CD4-positive, alpha-beta T cell treated with Interleukin-6 at 100 ng/mL for 8 hours (primary cell): ENCODE measurements around the gene RFT1.
"Not testable (repeated sequence)": the region's sequence is repeated elsewhere in the genome, so short reads cannot be mapped to it uniquely, and the experiment has no call there.

Experiments used
- DNase-seq: peaks from one replicate; pipeline ENCODE4 v3.0.0-alpha.2; 2020; ENCODE audit warnings: mixed read lengths, low spot score

RFT1 gene

DNA sequence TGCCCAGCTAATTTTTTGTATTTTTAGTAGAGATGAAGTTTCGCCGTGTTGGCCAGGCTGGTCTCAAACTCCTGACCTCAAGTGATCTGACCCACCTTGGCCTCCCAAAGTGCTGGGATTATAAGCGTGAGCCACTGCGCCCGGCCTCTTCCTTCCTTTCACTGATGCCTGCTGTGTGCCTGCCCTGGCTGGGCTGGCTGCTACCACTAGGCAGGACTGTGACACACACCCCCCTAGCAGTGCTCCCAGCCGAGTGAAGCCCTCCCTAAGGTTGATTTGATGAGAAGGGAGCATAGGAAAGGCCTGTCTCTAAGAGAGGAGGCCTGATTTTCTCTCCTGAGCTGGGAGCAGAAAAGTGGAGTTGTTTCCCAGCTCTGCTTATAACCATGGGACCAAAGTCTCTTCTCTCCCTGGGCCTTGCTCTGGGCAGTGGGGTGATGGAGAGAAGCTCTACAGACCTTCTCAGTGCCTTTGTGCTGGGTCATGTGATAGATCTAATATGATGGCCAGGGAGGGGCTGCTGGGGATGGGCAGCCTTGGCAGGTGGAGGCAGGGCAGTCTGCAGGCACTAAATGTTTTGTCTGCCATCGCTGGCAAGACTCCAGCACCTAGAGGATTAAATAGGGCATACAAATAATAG lies 64.3 kb downstream of the RFT1 start:
- no peak for DNase-seq

DNA sequence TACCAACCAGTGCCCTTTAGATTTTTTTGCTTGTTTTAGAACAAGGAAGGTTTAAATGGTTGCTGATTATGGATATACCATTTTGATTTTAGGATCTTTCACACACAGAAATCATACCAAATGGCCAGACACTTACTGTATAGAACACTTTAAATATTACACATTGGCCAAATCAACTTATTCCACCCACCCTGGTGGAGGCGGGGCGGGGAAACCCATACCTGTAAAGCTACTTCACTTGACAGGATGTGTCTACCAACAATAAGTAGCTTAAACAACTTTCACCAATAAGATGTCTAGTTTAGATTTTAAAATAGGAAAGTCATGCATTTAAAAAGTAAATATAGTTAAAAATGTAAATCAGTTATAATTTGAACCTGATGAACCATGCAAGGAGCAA lies 67.3 kb downstream of the RFT1 start:
- no peak for DNase-seq

DNA sequence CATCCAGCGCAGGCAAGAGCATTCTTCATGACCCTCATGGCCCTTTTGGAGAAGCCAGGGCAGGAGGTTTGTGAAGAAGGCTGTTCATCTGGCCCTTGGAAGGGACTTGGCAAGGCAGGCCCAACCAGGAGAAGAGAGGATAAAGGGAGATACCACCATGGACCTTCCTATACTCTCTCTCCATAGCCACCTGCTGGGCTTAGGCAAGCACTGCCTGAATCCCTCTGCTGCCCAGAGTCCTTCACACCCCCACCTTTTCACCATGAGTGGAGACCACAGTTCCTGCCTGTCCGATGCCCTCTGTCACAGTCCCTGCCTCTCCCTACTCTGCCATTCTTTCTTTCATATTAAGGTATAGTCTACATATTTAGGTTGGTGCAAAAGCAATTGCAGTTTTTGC lies 73.8 kb downstream of the RFT1 start:
- DNase-seq = no peak

DNA sequence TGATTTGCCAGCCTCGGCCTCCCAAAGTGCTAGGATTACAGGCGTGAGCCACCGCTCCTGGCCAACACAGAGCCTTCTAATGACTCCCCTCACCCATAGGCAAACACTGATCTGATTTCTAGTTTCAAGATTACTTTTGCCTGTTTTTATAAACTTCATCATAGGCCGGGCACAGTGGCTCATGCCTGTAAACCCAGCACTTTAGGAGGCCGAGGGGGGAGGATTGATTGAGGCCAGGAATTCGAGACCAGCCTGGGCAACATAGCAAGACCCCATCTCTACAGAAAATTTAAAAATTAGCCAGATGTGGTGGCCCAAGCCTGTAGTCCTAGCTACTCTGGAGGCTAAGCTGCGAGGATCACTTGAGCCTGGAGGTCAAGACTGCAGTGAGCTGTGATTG lies 76.0 kb downstream of the RFT1 start:
- not testable (repeated sequence) for DNase-seq

DNA sequence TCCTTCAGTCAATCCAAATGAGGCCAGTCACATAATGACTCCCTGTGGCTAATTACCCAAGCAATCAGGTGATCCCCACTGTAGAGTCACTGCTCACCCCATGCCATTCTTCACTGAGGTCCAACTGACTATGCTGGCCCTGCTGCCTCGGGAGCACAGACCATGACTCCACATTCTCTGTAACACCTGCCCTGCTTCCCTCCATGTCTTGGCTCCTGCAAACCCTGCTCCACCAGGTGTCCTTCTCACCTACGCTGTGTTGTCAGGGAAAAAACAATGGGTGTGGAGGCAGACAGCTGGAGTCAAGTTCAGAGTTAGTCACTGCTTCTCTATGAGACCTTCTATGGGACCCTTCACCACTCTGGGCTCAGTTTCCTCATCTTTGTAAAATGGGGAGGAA lies 78.3 kb downstream of the RFT1 start:
- DNase-seq = no peak

DNA sequence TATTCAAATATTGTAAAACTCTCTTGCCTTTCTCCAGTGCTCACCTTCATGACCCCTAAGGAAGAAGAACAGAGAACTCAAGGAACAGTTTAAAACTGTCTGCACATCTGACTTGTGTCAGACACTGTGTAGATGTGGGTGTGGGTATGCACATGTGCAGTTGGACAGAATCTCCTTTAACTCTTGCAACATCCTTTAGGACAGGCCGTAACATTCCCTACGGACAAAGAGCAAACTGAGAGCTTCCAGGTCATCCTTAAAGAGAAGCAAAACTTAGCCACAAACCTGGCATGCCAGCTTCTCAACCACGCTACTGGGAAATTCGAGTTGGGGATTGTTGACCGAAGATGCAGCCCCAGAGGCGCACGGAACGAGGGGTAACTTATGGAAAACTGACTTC lies 80.2 kb downstream of the RFT1 start:
- no peak for DNase-seq

DNA sequence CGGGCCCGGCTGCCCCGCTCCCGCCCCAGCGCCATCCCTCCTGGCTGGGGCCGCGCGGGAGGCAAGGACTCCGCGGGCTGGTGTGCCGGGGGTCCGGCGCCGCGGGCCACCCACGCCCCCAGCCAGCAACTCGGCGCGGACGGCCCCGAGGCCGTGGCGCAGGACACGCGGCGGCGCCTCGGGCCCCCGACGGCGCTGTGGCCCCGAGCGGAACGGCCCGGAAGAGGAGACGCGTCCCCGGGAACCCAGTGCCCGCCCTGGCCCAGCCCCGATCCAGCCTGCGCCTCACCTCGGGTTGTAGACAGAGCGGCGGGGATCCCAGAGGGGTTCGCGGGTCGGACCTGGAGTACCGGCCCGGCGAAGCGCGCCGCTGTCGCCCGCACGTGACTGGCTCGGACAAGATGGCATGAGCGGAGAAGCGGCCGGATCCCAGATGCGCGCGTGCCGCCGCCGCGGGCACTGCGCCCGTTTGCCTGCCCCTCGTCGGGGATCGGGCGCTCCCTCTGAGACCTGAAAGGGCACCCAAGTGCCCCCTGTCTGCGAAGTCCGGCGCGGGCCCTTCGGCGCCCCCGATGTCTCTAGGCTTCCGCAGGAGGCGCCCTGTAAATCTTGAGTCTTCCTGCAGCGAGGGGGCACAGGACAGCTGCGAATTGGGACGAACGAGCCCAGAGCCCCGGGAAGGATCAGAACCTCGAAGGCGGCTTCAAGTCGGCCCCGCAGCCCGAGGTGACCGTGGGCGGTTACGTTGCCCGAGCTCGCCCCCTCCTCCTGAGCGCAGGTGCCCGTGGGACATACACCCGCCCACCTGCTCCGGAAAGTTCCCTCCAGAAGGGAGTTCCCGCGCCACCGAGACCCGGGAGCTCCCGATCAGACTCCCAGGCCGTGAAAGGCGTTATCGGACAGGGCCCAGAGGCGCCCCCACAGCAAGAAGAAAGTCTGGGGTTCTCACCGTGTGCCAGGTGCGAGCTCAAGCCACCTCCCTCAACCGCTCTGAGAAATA lies 83.8 kb downstream of the RFT1 start:
- DNase-seq = peak; percentile 67

DNA sequence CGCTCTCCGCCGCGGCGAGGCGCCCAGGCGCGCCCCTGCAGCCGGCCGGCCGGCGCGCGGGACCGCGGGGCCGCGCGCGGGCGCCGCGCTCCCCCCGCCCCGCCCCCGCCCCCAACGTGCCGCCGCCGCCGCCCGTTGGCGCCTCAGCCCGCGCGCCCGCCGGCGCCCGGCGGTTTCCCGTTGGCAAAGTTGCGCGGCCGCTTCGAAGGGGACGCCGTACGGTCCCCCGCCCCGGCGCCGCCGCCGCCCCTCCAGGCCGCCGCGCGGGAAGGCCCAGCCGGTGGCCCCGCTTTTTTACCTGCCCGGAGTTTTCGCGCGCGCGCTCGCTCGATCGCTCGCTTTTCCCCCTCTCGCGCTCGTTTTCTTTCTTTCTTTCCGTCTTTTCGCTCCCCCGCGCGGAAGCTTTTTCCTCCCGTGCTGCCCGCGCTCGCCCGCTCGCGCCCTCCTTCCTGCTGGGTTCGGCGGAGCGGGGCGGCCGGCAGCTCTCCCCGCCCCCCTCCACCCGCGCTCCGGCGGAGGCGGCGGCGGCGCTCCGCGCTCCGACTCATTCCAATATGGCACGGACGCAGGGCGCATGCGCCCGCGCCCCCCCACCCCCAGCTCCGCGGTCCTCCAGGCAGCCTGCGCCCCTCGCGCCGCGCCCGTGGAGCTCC lies 84.6 kb downstream of the RFT1 start, which contains the start of gene SFMBT1:
TSS of gene SFMBT1 (minus strand) at position 556 of the 653 bp plus-strand sequence. CDS start 76,945 bp downstream, outside the sequence.
- DNase-seq = peak; percentile 79

DNA sequence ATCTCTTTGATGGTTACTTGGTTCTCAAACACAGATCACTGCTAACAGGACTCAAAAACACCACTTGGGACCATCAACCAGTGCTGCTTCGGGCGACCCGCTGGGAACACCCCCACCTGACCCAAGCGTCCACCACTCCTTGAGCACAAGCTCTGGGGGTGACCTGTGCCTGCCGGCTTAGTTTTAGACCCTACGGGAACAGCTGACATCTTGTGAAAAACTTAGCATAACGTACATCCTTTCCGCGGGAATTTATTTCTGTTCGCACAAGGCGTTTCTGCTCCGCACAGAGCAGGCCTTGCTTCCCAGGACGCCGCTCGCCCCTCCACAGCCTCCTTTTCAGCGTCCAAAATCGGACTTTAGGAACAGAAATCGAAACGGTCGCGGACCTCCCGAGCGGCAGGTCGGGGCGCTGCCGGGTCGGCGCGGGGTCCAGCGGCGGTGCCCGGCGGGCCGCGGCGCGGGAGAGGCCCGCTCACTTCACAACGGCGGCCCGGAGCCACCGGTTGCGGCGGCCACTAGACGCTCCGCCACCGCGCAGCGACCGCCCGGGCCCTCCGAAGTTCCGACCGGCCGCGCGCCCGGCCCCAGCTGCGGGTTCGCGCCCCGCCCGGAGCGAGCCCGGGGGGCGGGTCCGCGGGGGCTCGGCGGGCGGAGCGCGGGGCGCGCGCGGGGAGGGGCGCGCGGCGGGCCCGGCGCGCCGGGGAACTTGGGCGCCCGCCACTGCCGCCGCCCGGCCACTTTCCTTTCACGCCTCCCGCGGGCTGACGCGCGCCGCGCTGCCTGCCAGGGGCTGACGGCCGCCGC lies 85.3 kb downstream of the RFT1 start:
- DNase-seq = peak; percentile 56

DNA sequence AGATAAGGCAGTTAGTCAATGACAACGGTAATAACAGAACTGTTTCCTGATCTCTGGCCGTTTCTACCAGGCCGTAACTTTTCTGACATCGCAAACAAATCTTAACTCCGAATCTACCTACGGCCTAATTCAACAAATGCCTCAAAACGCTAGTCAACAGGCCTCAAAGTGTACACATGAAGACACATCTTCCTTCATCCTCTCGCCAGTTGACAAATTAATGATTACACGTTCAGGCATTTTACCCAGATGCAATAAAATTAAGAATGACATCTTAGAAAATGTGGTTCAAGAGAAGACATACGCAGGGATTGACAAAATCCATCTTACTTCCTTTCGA lies 85.9 kb downstream of the RFT1 start:
- no peak for DNase-seq

DNA sequence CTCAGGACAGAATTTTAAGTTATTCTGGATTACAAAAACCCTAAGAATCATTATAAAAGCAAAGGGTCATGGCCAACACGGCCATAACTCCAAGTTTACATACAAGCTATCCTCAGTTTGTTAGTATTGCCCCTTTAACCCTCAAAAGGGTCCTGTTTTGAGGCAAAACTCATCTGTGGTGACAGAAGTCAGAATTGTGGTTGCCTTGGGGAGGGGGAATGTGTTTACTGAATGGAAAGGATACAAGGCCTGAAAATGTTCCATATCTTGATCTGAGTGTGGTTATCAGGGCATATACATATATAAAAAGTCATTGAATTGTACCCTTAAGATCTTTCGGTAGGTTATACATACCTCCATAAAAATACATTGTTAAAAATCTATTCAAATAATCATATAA lies 86.5 kb downstream of the RFT1 start:
- DNase-seq = no peak

DNA sequence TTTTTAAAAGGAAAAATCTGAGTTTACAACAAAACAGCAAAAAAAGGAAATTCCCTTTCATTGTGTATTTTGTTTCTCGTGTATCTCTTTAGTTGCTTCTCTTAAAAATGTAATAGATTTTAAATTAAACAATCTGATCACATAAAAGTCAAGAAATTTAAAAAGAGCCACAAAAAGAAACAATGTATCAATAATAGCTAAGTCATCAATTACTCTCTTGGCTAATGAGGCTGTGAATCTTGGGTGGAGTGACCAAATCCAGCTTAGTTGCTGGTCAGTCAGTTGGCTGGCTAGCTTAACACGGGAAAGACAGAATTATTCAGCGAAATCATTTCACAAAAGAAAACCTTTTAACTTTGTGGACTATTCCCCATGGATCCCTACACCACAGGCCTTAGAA lies 87.6 kb downstream of the RFT1 start:
- no peak for DNase-seq

DNA sequence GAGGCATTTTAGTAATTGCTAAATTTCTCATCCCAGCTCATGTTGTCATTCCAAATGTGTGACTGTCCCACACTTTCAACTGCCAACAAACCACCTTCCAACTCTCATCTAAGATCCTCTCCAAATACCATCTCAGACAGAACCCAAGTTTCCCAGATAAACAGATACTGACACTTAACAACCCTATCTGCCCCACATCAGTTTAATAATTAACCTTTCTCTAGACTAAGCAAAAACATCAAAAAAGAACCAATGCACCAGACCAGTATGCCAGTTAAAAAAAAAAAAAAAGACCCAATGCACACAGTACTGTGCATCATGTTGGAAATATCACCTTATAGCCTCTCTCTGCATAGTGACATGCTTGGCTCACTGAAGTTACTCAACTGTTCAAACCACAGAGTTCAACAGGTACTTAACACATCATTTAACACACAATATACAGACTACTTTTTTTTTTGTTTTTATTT lies 89.8 kb downstream of the RFT1 start:
- no peak for DNase-seq

DNA sequence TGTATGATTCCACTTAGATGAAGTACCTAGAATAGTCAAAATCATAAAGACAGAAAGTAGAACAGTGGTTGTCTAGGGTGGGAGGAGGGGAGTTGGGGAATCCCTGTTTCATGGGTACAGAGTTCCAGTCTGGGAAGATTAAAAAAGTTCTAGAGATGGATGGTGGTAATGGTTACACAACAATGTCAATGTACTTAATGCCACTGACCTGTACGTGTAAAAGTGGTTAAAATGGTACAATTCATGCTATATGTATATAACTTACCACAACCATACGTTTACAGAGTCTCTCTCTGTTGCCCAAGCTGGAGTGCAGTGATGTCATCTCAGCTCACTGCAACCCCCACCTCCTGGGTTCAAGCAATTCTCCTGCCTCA lies 90.9 kb downstream of the RFT1 start:
- no peak for DNase-seq

DNA sequence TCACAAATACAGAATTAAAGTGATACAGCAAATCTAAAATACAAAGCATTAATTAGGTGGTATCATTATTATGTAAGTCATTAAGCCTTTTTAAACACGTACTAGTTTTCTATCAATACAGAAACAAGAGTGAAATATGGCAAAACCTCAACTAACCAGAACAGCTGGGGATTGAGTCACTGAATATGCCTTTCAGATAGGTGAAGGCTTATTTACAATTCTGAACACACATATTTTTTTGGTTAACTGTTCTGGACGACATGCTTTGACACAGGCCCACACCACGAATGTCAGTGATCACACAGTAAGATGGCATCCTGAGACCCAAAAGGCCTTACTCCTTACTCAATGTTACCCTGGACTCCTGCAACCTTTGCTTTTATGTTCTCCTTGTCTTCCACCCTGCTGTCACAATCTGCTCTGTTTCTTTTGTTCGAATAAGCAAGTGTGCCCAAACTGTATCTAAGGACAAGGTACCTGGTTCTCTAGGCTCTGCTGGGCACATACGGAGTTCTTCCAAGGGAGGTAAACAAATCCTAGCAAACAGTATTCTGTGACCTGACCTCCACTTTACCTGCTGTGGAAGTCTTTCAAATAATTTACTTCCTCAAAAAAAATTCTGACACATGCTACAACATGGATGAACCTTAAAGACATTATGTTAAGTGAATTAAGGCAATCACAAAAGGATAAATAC lies 91.4 kb downstream of the RFT1 start:
- no peak for DNase-seq
